GM12874 (cell line): ENCODE measurements around the gene SLC1A7.

ENCODE experiments used
- CTCF ChIP-seq: IDR thresholded peaks from 2 replicates; pipeline ENCODE4 v1.5.1; 2011; ENCODE audit warnings: low read depth, mild to moderate bottlenecking, control low read depth, low read length, moderate library complexity; ENCODE audit not compliant: insufficient read depth

Gene SLC1A7

DNA sequence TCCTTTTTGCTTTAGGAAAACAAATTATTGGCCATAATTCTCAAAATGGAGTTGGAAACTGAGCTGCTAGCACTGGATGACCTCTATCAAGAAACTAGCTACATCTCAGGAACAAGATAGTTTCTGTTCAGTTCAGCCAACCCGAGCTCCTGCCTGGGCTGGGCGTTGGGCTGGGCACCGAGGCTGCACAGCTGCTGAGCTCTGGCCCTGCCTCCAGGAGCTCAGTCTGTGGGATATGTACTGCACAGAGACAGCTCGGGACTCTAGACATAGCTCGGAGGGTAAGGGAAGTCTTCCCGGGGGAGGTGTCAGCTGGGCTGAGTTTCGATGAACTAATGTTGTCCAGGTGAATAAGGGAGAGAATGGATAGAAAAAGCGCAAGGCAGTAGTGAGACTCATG is 24.5 kb upstream of the SLC1A7 start:
- no peak for TF ChIP-seq CTCF

- TF ChIP-seq CTCF = no peak
Measured at GRCh38 chr1:53166366-53166765, 23.9 kb upstream of the SLC1A7 start.

GRCh38 chr1:53165408-53165961 is 23.0 kb upstream of the SLC1A7 start:
- no peak for TF ChIP-seq CTCF

DNA sequence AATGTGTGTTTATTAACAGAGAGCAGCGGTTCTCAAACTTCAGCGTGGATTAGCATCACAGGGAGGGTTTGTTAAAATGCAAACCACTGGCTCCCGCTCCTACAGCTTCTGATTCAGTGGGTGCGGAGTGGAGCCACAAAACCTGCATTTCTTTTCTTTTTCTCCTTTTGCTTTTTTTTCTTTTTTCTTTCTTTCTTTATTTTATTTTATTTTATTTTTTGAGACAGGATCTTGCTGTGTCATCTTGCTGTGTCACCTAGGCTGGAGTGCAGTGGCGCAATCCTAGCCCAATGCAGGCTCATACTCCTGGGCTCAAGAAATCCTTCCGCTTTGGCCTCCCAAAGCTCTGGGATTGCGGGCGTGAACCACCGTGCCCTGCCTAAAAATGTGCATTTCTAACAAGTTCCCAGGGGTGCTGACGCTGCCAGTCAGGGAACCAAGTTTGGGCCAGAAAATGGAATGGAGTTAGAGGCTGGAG is 20.9 kb upstream of the SLC1A7 start:
- no peak for TF ChIP-seq CTCF

- no peak for TF ChIP-seq CTCF
Measured at GRCh38 chr1:53162621-53163020, 20.2 kb upstream of the SLC1A7 start.

- TF ChIP-seq CTCF = no peak
Measured at GRCh38 chr1:53160924-53161378, 18.5 kb upstream of the SLC1A7 start.

DNA sequence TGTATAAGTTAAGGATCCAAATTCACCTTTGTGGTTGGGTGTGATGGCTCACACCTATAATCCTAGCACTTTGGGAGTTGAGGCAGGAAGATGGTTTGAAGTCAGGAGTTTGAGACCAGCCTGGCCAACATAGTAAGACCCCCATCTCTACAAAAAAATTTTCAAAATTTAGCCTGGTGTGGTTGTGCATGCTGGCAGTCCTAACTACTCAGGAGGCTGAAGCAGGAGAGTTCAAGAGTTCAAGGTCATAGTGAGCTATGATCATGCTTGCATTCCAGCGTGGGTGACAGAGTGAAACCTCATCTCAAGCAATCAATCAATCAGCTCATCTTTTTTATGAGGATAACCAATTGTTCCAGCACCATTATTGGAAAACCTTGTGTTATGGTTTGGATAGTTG is 16.5 kb upstream of the SLC1A7 start:
- TF ChIP-seq CTCF = no peak
